Natural killer cell (primary cell): Measurements from ENCODE around the gene CPPED1. TPM values are rescaled to one million over a fixed set of nuclear protein-coding genes. Genes with fewer than 3 reads are reported as not detected.

ENCODE experiments used
- ATAC-seq, 3 donors: fragments of 150-1000 bp in 2 of 3; fragments of 200-7000 bp in 1 of 3; cut with Tn5 transposase; 1 replicate in 1 of 3; 2 replicates in 2 of 3; pipeline ENCODE4 v1.10.0; 2021; ENCODE audit warnings: mild to moderate bottlenecking in 2 of 3, moderate library complexity in 2 of 3
- DNase-seq, 2 donors: peaks; one replicate each; pipeline versions ENCODE4 v3.0.0 to v3.0.0-alpha.2; 2013 to 2021; ENCODE audit warnings: mixed read lengths in 1 of 2
- H3K27ac ChIP-seq: one replicate; pipeline ENCODE4 v1.5.1; 2013; ENCODE audit warnings: mild to moderate bottlenecking, low read length
- H3K27me3 ChIP-seq: one replicate; pipeline ENCODE4 v1.6.1; 2013; ENCODE audit warnings: low read length; ENCODE audit not compliant: control insufficient read depth, insufficient read depth
- H3K36me3 ChIP-seq: one replicate; pipeline ENCODE4 v1.6.1; 2013; ENCODE audit warnings: low read length; ENCODE audit not compliant: control insufficient read depth, insufficient read depth
- H3K4me1 ChIP-seq: one replicate; pipeline ENCODE4 v1.6.1; 2013; ENCODE audit warnings: low read length; ENCODE audit not compliant: control insufficient read depth, insufficient read depth
- H3K4me3 ChIP-seq: one replicate; pipeline ENCODE4 v1.5.1; 2013; ENCODE audit warnings: low read length
- H3K9me3 ChIP-seq: one replicate; pipeline ENCODE4 v1.6.1; 2013; ENCODE audit warnings: low read length; ENCODE audit not compliant: control insufficient read depth, insufficient read depth
- H3K27ac Mint-ChIP-seq, 2 donors: one replicate each; pipeline ENCODE4 v1.8.0; 2022; ENCODE audit warnings: mild to moderate bottlenecking in 2 of 2, mixed read lengths in 2 of 2, moderate library complexity in 1 of 2
- H3K27me3 Mint-ChIP-seq, 2 donors: one replicate each; pipeline ENCODE4 v1.8.0; 2022; ENCODE audit warnings: low read depth in 2 of 2, mixed read lengths in 2 of 2
- H3K36me3 Mint-ChIP-seq: one replicate; pipeline ENCODE4 v1.8.0; 2022; ENCODE audit warnings: mixed read lengths
- H3K4me1 Mint-ChIP-seq, 2 donors: one replicate each; pipeline ENCODE4 v1.8.0; 2022; ENCODE audit warnings: mixed read lengths in 2 of 2
- H3K4me3 Mint-ChIP-seq: one replicate; pipeline ENCODE4 v1.8.0; 2022; ENCODE audit warnings: mild to moderate bottlenecking, moderate library complexity, mixed read lengths
- H3K9me3 Mint-ChIP-seq, 2 donors: one replicate each; pipeline ENCODE4 v1.8.0; 2022; ENCODE audit warnings: mixed read lengths in 2 of 2
- CTCF ChIP-seq: fragments of 200-600 bp; IDR thresholded peaks from one replicate; pipeline ENCODE4 v1.8.0; 2022; ENCODE audit warnings: antibody characterized with exemption
- WGBS: methylation state at CpG from one replicate; pipeline ENCODE4 v1.1.7; 2013; ENCODE audit warnings: missing lambda C conversion rate; ENCODE audit not compliant: insufficient coverage; 5-methylcytosine and 5-hydroxymethylcytosine counted together
- intact Hi-C: fragments of 100-400 bp; cut with micrococcal nuclease; formaldehyde crosslinking; loops from one replicate; pipeline ENCODE4 v1.14.2; 2022
- total RNA-seq, 4 donors: library from RNA; stranded (reverse); fragments of 120-200 nt in 1 of 4; gene quantifications; one replicate each; pipeline versions ENCODE4 v1.2.3 to v1.2.4, GENCODE V29; 2013 to 2022

Gene CPPED1
- total RNA-seq, 3 donors from 2014 or later (not counting 1 experiment from before 2014, with no cell fraction given), result 10.3 to 18.3 (median 16.4) TPM

GRCh38 chr16:12625068-12625467 lies 178.6 kb downstream of the CPPED1 start:
- Mint-ChIP-seq H3K4me3 (no peak overlapping the region), H3K36me3 (no peaks in the 10 kb centered on the region), H3K27ac (no peak overlapping the region), H3K9me3 (no peaks in the 10 kb centered on the region), H3K4me1 (peaks cover 0 to 11% of the 10 kb centered on the region in 2 donors), H3K27me3 (peaks cover 0 to 11% of the 10 kb centered on the region in 2 donors)
- no peak overlapping the region for H3K27ac ChIP-seq
- DNase-seq (no peak), ATAC-seq (no peak)
- intact Hi-C loops, result no loop called here
- H3K9me3 ChIP-seq, result no peaks in the 10 kb centered on the region
- no peaks in the 10 kb centered on the region for H3K36me3 ChIP-seq
- WGBS, result 71% methylated on average over 7 of the region's 7 CpGs
- no peak overlapping the region for H3K4me3 ChIP-seq
- H3K27me3 ChIP-seq, result no peaks in the 10 kb centered on the region
- no peak for TF ChIP-seq CTCF
- H3K4me1 ChIP-seq, result no peaks in the 10 kb centered on the region

- ATAC-seq (no peak), DNase-seq (no peak)
- H3K27me3 ChIP-seq, result no peaks in the 10 kb centered on the region
- H3K36me3 ChIP-seq, result no peaks in the 10 kb centered on the region
- H3K27ac ChIP-seq, result no peak overlapping the region
- WGBS, result no CpG with 5 or more reads among the region's 1 CpG
- TF ChIP-seq CTCF, result no peak
- H3K4me1 ChIP-seq, result no peaks in the 10 kb centered on the region
- H3K4me3 ChIP-seq, result no peak overlapping the region
- H3K4me3 Mint-ChIP-seq, result no peak overlapping the region
- H3K9me3 ChIP-seq, result no peaks in the 10 kb centered on the region
- intact Hi-C loops, result loop anchor here (5.0 kb wide), 1 partner anchor 48 kb away; no protein-coding TSS in a partner anchor
- H3K9me3 Mint-ChIP-seq, result no peaks in the 10 kb centered on the region
- H3K36me3 Mint-ChIP-seq, result no peaks in the 10 kb centered on the region
- H3K4me1 Mint-ChIP-seq, result peaks cover 0 to 11% of the 10 kb centered on the region in 2 donors
- no peak overlapping the region for H3K27ac Mint-ChIP-seq
- peaks cover 3 to 11% of the 10 kb centered on the region in 2 donors for H3K27me3 Mint-ChIP-seq
These were observed 183.5 kb downstream of the CPPED1 start for GRCh38 chr16:12620150-12620549.

GRCh38 chr16:12618515-12618914 lies 185.2 kb downstream of the CPPED1 start:
- Mint-ChIP-seq H3K4me3 (no peak overlapping the region), H3K36me3 (no peaks in the 10 kb centered on the region), H3K27me3 (peaks cover 11 to 19% of the 10 kb centered on the region in 2 donors), H3K4me1 (peaks cover 0 to 11% of the 10 kb centered on the region in 2 donors), H3K27ac (no peak overlapping the region), H3K9me3 (no peaks in the 10 kb centered on the region)
- no peaks in the 10 kb centered on the region for H3K9me3 ChIP-seq
- no peaks in the 10 kb centered on the region for H3K27me3 ChIP-seq
- no peak overlapping the region for H3K27ac ChIP-seq
- DNase-seq (no peak), ATAC-seq (no peak)
- H3K4me3 ChIP-seq, result no peak overlapping the region
- no peaks in the 10 kb centered on the region for H3K4me1 ChIP-seq
- no peak for TF ChIP-seq CTCF
- WGBS, result 95% methylated on average over 3 of the region's 3 CpGs
- intact Hi-C loops, result no loop called here
- H3K36me3 ChIP-seq, result no peaks in the 10 kb centered on the region

GRCh38 chr16:12617401-12617819 lies 186.3 kb downstream of the CPPED1 start:
- no peaks in the 10 kb centered on the region for H3K36me3 ChIP-seq
- H3K27me3 ChIP-seq, result no peaks in the 10 kb centered on the region
- H3K9me3 Mint-ChIP-seq, result no peaks in the 10 kb centered on the region
- TF ChIP-seq CTCF, result no peak
- no peak overlapping the region for H3K27ac Mint-ChIP-seq
- intact Hi-C loops, result no loop called here
- H3K27ac ChIP-seq, result no peak overlapping the region
- ATAC-seq, result no peak
- no peaks in the 10 kb centered on the region for H3K36me3 Mint-ChIP-seq
- no peak overlapping the region for H3K4me3 ChIP-seq
- H3K4me3 Mint-ChIP-seq, result no peak overlapping the region
- peaks cover 0 to 7% of the 10 kb centered on the region in 2 donors for H3K4me1 Mint-ChIP-seq
- DNase-seq, result no peak
- 76% methylated on average over 8 of the region's 9 CpGs for WGBS
- H3K4me1 ChIP-seq, result no peaks in the 10 kb centered on the region
- H3K27me3 Mint-ChIP-seq, result peaks cover 14 to 27% of the 10 kb centered on the region in 2 donors
- H3K9me3 ChIP-seq, result no peaks in the 10 kb centered on the region
